Fibroblast of skin of right biceps (primary cell): ENCODE results near the gene PPM1A.
"Not testable (repeated sequence)": the region's sequence is repeated elsewhere in the genome, so short reads cannot be mapped to it uniquely, and the experiment has no call there.

Source experiments
- DNase-seq: peaks from one replicate; pipeline ENCODE4 v3.0.0-alpha.2; 2013

PPM1A gene

DNA sequence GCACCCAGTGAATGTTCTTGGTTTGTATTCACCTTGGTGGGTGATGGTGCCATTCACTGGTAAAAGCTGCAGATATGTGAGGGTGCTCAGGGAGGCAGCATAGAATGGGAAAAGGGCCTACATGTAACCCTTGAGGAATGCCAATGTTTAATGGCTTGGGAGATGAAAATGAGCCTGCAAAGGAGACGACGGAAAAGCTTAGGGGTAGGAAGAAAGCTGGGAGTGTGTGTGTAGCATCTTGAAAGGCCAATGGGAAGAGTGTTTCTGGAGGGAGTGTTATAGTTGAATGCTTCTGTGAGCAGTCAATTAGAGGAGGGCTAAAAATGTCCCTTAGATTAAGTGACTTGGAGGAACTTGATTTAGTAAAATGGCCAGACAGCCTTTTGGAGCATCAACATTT, 24.9 kb downstream of the PPM1A start:
- no peak for DNase-seq

DNA sequence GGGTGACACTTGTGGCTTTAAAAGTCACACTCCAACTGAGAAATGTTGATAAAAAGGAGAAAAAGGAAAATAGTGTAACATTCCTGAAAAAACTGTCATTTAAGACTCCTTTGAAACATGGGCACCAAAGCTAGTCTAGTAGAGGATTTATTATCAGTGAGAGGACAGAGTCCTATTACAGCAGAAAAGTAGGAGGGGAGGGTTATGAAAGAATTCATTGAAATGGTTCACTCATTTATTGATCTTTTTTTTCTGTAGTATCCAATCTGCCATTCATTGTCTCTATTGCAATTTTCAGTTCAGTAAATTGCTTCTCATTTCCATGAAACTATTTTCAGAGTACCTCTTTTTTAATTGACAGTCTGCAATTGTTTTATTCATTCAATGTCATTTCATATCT, 25.4 kb downstream of the PPM1A start:
- no peak for DNase-seq

DNA sequence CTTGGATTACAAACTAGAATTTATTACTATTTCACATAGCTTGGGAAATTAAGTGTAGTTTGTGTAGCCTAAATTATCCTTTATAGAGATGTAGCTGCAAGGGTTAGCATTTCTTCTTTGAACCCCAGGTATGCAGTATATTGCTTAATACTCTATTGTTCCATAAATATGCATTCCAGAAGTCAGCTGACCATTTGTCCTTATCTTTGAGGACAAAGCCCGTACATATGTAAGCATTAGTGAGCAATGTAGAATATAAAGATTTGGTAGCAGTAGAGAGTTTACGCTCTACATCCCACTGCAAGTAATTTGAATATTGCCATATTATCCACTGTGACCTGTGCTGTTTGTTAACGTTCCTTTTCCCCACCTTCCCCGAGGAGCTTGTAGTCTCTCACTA, 26.9 kb downstream of the PPM1A start:
- DNase-seq, result no peak

DNA sequence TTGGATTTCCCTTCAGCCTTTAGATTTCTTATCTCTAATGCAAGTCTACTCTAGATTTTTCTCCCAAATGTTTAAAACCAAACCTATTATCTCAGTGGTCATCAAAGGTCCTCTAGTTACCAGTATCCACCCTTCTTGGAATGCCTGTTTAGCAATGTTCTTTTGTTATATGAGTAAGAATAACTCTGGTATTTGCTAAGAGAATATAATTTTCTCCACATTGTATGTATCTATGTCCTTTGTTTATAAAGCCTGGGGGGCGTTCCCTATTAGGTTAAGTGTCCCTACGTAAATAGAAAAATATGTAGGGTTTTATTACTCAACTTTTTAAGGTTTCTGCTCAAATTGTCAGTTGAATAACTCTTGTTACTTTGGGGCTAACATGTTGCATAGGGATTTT, 27.3 kb downstream of the PPM1A start:
- DNase-seq, result no peak

DNA sequence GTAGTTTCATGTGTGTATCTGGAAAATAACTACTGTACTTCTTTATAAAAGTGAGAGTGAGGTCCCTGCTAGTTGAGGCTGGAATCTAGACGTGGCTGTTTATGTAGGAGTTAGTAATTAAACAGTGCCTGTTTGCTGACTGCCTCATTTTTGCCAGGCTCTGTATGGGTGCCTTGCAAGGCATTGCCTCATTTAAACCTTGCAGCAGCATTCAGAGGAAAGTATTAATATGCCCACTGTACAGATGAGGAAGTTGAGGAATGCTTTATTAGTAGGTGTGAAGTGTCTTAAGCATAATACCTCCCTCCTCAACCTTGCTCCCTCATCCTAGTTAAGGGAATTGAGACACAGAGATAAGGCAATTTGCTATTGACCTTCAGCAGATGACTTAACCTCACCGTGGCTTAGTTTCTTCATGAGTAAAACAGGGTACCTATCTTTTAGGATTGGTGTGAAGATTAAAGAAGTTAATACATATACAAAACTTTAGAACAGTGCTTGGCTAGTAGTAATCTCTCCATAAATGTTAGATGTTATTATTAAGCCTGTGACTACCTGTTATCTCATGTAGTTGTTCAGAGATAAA, 28.7 kb downstream of the PPM1A start:
- no peak for DNase-seq

DNA sequence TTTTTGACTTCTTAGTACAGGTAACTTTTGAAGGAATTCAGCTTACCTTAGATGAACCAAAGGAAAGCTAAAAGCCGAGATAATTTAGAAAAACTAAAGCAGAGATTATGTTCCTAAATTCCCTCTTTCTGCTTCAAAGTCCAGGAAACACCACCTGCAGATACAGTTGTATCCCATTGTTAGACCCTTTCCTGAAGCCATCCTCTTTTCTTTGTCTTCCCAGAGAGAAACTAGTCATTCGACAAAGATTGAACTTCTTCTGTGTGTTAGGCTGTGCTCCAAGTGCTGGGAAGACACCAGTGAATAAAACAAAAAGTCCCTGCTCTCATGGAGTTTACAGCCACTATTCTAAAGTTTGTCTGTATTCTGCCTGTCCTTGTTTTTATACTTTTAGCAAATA, 29.3 kb downstream of the PPM1A start:
- DNase-seq, result no peak

DNA sequence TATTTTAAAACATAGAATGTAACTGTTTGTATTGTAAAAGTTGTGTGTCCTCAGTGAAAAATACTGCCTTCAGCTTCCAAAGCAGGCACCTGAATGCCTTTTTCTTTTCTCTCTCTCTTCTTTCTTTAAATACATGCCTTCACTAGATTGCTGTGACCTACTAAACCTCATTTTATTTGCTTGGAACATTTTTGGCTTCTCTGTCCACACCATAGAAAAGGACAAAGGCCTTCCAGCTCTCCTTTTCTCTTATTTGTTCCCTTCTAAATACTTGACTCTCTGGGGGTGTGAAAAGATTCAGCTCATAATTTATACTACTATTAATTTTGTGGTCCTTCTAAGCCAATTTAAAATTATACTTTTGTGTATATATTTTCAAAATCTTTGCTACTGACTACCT, 38.4 kb downstream of the PPM1A start:
- no peak for DNase-seq

DNA sequence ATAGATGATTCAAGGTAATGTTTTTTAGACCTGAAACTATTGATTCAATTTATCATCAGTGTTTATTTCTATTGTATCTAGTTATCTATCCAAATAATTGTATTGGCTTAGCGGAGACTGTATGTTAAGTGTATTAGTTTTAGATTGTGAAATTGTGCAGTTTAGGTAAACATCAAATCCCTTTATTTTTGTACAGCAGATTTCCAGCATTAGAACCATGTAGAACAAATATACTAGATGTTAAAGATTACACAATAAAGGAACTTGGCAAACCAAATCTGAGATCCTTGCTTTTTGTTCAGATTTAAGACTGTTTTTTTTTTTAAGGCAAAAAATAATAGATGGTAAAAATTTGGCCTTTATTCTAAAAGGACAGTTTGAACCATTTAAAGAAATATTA, 39.3 kb downstream of the PPM1A start:
- no peak for DNase-seq

DNA sequence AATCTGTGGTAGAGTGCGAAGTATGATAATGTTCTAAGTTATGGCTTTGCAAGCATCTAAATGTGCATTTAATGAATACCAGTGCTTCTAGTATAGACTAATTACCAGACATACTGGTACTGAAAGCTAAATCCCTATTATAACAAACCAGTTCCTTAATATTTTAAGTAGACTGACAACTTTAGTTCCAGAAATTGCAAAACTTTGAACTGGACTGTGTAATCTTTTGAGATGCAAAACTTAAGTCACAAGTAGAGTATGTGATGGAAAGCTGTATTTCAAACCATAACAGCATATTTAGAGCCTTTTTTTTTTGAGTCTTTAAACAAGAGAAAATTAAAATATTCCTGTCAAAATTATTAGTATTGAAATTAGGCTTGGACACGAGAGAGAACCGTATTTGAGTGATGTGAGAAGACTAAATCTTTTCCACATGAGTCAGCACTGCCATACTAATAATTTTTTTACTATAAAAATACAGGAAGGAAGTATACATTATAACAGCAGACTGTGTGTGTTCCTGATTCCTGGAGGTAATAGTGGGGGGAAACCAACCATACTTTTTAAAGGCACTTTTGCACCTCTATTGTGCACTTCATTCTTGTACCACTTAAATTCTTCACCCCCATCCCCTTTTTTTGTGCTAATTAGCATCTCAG, 45.5 kb downstream of the PPM1A start:
- peak; percentile 22 for DNase-seq

DNA sequence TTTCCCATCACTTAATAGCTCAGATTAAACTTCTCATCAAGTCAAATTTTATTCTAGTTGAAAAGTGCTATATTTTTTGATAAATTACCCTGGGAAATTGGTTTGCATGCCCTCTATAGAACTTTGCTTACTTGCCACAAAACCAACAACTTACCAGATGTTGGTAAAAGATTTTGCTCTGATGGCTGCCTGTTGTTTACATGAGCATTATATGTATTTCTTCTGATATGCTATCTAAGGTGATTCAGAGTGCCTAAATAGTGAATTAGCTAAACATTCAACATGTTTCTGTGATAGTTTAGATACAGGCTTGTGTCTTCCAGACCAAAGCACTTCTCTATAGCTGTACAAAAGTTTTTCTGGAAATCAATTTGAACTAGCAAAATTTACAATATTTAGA, 51.0 kb downstream of the PPM1A start:
- DNase-seq, result no peak

DNA sequence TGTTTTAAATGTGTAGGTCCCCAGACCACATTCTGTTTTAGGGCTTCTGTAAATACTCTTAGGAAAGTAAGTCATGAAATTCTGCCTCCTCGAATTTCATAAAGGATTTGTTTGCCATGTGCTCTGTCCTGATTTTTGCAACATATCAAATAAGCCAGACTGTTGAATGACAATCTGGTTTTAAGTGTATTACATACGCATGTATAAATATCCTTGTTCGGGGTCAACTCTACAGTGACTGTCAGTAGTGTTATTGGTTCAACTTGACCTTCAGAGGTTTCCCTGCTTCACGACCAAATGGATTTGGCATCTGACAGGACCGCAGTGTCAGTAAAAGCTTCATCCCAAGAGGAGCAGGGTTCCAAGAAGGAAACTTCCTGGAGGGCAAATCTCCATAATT, 52.7 kb downstream of the PPM1A start:
- DNase-seq, result no peak

DNA sequence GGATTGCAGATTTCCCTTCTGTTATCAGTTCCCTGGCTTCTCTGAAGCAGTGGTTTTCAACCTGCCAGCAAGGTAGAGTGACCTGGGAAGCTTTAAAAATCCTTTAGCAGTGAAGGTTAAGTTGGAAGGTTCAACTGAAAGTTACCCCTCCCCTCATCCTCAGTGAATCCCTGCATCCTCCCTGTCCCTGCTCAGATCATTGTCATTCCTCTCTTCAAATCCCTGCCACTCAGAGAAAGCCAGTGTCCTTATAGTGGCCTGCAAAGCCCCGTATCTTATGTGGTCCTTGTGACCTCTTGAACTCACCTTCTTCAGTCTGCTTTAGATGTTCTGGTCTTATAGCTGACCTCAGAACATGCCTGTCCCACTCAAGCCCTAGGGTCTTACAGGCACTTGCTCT, 53.6 kb downstream of the PPM1A start:
- DNase-seq, result no peak

DNA sequence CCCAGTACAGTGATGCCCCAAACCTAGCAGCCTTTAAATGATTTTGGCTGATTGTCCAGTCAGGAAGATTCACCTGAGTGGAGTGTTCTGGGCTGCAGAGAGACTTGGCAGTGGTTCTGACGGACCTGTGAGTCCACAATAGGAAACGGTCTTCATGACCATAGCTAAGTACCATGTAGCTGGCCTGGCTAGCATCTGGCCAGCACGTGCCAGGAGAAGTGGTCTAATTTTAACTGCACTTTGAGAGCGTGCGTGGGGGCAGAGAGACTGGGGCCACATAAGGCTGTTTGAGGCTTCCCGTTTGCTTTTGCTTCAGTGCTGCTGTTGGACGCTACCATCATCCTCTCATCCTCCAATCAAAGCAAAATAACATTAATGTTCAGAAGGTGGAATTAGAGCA, 54.7 kb downstream of the PPM1A start:
- no peak for DNase-seq

DNA sequence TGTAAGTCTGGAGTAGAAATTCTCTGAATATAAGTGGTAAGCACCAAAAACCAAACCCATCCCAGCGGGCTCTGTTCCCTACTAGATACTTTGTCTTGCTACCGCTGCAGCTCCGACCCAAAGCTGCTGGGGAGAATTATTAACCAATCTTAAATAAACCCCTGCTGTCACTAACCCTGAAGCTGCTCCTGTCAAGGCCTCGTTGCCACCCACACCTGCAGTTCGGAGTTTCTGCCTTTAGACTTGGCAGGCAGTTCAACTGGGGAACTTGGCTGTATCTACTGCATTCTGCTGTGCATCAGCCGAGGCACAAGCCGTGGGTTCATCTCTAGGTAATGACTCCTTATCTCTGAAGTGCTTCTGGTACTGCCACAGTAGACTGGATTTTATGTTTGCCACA, 55.5 kb downstream of the PPM1A start:
- no peak for DNase-seq

DNA sequence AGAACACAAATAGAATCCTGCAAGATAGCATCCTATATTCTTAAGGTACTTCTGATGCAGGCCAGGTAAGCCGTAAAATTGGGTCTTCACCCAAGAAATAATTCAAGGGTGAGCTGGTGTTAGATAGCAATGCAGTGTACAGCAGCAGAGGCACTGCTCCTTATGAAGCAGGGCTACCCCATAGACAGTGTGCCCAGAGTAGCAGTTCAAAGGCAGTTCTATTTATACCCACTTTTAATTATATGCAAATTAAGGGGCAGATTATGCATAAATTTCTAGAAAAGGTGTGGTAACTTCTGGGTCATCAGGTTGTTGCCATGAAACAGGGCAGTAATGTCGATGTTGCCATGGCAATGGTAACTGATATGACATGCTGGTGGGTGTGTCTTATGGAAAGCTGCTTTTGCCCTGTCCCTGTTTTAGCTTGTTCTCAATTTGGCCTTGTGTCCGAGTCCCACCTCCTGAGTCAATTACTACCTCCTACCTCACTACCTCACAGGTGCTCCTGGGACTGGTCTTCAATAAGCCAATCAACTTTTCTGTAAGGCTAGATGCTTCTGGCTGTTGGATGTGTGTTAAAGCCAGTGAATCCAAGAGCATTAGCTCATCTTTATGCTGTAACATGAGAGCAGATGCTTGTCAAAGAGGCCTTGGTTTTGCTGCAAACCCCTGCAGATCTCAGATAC, 61.0 kb downstream of the PPM1A start:
- DNase-seq, result no peak

DNA sequence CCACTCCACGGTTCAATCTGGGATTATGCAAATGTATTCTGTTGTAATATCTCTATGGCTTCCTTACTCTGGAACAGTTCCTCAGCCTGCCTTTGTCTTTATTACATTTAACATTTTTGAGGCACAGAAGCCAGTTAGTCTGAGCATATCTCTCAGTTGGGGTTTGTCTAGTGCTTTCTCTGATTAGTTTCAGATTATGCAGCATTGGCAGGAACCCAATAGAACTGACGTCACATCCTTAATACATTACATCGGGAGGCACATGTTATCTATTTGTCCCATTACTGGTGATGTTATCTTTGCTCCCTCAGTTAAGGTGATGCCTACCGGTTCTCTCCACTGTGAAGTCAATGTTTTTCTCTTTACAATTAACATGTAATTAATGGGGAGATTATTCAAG, 62.4 kb downstream of the PPM1A start:
- peak; percentile 78 for DNase-seq

DNA sequence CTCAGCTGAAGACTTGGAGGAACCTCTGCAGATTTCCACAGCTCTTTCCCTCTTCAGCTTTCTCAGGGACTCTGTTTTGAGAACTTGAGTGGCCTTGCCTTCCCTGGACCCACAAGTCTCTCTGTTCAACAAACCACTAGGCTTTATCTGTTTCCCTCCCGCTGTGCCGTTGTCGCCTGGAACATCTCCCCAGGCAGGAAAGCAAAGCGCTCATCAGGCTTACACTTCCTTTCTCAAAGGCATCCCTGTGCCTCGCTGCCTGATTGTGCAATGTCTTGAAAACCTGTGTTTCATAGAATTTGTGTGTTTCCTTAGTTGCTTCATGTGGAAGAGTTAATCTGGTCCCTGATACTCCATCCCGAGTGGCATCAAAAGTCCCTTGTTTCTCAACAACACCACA, 64.1 kb downstream of the PPM1A start:
- no peak for DNase-seq

DNA sequence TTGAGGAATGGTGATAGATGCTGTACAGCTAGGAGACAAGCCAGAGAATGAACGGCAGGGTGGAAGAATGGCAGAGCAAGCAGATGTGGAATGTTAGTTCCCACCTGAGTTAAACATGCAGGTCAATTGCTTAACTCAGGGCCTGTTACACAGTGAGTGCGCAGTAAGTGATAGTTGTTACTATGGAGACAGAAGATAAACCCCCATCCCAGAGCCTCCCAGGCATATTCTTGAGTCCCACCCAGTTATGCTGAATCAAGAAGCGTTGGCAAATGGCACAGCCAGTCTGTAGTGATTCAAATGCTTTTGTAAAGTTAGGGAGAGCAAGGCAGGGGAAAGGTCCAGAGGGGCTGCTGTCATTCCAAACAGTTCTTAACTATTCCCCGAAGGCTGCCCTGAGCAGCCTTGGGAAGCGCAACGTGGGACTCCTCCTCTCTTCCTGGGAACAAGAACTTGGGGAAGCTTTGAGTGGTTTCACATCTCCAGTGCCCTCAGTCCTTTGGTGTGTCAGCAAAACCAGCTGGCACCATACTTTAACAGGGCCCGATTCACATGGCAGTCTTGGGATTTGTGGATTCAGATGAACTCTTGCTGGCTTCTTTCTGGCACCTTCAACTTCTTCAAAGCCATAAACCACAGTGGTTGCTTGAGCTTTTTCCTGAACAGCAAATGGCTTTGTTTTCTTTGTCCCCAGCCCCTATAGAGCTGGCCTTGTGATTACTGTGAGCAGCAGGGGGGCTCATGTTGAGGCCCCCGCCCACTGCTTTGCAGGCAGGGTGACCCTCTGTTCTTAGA, 66.4 kb downstream of the PPM1A start:
- DNase-seq, result no peak

DNA sequence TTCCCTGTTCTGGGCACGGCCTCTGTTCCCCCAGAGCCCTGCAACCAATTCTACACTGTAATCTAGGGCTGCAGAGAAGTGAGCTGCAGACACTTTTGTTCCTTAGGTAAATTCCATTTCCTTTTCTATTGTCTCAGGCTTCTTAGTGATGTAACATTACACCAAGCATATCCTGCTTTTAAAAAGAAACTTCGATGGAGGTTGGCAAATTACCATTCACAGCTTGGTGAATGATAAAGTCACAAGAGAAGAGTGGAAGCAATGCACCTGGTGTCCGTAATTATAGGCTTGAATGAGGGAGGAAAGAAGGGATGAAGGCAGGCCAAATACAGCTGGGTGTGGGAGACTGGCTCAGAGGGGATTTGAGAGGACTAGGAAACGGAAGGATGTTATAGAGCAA, 68.6 kb downstream of the PPM1A start:
- DNase-seq, result no peak

DNA sequence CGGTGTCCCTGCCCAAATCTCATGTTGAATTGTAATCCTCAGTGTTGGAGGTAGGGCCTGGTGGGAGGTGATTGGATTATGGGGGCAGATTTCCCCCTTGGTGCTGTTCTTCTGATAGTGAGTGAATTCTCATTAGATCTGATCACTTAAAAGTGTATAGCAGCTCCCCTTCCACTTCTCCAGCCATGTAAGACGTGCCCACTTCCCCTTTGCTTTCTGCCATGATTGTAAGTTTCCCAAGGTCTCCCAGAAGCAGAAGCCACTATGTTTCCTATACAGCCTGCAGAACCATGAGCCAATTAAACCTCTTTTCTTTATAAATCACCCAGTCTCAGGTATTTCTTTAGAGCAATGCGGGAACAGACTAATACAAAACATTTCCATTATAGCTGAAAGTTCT, 71.8 kb downstream of the PPM1A start:
- not testable (repeated sequence) for DNase-seq

DNA sequence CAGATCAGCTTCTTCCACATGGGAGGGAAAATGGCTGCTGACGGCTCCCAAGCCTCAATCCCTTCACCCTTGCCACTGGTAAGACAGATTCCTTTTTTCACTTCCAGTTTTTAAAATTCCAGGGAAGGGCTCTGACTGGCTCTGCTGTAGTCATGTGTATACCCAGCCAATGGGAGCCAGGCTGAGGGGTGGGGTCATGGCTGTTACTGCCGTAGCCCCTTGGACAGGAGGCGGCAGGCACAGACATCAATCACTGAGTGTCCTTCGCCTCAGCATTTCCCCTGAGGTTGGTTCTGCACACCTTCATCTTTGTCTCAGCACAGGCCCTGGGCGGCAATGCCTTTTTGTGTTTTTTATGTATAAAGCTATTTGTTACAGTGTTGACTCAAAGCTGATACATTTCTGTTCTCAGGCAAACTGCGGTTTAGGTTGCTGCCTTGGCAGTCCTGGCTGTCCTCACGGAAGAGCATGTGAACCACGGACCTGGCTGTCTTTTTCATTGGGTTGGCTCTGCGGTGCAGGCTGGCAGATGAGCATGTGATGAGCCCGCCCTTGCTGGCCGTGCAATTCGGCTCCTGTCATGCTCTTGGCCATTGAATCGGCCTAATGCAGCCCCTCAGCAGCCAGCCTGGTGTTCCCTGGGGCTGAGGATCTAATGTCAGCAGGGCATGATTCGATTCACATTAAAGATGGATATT, 74.3 kb downstream of the PPM1A start:
- DNase-seq, result no peak

DNA sequence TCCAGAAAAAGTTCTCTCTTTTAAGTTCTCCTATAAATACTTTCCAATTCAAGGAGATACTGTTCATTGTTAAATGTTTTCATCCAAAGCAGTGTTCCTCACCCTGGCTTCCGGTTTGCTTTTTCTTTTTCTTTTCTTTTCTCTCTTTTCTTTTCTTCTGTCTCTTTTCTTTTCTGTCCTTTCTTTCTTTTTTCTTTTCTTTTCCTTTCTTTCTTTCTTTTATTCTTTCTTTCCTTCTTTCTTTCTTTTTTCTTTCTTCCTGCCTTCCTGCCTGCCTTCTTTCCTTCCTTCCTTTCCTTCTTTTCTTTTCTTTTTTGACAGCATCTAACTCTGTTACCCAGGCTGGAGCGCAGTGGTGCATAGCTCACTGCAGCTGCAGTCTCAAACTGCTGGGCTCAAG, 75.8 kb downstream of the PPM1A start:
- DNase-seq, result no peak

DNA sequence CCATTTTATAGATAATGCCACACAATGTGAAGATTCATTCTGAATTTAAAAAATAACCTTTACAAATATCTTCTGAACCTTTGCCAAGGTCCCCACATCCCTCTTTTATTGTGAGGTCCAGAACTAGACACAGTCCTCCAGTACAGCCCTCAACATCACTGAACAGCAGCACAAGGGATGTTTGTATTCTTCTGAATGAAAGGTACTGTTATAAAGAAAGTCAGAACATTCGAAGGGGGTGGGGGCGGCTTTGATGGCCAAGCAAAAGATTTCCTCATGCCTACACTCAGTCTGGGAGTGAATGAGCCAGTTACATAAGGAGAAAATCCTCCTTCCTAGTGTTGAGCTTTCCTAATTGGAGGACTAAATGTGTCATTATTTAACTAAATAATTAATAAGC, 77.3 kb downstream of the PPM1A start:
- no peak for DNase-seq
